HG03280 (cell line): ENCODE results near the gene CYP51A1.
"Not testable (repeated sequence)": the region's sequence is repeated elsewhere in the genome, so short reads cannot be mapped to it uniquely, and the experiment has no call there.

ENCODE experiments used
- ATAC-seq: cut with Tn5 transposase; IDR thresholded peaks from one replicate; pipeline ENCODE4 v1.9.1; 2021; ENCODE audit warnings: mild to moderate bottlenecking, moderate library complexity; ENCODE audit not compliant: unreplicated experiment

CYP51A1 gene

GRCh38 chr7:92134271-92135051 is at the start of gene CYP51A1:
Gene CYP51A1, minus strand, starts transcription at chr7:92134477. Its CDS starts 113 bp downstream, at chr7:92134364.
- ATAC-seq, result peak; percentile 87

DNA sequence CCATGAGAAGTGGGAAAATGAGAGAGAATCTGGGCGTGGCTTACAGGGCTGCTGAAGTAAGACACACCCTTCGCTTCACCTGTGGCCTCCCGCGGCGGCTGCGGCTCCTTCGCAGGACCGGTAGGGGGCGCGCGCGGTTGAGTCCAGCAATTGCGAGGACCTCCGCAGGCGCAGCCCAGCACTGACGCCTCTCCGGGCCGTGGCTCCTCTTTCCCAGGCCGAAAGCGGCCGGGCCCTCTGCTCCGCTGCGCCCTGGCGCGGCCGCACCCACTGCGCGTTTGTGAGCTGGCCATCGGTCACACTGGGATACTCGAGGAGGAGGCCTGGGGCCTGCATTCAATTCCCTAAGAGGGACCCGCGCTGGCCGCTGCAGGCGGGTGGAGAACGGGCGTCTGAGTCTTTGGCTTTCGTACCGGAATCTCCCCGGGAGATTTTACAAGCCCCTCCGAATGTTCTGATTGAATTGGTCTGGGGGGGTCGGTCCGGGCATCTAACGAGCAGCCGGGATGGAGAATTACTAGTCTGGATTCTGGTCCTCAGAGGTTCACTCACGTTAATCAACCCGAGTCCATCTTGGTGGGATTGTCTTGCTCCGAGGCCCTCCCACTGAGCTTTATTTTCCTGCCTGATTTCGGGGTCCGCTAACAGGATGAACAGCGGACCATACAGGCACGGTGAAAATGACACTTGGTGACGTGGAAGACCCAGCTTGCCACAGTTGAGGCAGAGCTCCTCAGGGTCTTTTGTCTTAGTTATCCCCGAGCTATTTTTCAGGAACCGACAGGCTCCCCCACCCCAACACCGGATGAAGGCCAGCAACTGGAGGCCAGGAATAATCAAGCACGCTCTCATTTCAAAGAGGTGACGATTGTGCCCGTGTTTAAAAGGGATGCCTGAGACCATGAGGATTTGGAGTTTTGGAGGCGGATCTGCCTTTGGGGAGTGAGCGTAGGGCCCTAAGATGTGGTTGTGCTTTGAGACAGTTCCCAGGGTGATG is 44.9 kb upstream of the CYP51A1 start, which contains the start of gene LRRD1:
LRRD1 (minus strand) TSS at position 215 of the 997 bp plus-strand sequence. CDS start 13,940 bp downstream, outside the sequence.
- peak; percentile 100 for ATAC-seq

DNA sequence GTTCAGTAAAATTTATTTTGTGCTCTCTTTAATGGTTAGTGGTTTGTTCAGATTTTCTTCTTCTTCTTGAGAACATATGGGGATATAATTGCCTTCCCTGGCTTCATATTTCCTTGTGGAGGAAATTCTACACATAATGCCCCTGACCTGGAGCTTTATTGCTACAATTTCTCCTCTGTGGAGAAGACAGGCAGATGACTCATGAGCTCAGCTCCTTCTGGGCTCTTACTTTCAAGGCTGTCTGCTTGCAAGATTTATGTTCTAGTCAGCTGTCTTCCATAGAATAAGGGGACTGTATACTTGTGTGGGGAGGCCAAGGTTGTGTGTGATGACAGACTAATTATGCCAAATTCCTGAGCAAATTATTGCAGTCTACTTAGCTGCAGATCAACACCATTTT is 43.1 kb upstream of the CYP51A1 start:
- ATAC-seq, result no peak

GRCh38 chr7:92169529-92169928 is 35.3 kb upstream of the CYP51A1 start:
- ATAC-seq, result not testable (repeated sequence)

- no peak for ATAC-seq
Observed at GRCh38 chr7:92161271-92161670, 27.0 kb upstream of the CYP51A1 start.

DNA sequence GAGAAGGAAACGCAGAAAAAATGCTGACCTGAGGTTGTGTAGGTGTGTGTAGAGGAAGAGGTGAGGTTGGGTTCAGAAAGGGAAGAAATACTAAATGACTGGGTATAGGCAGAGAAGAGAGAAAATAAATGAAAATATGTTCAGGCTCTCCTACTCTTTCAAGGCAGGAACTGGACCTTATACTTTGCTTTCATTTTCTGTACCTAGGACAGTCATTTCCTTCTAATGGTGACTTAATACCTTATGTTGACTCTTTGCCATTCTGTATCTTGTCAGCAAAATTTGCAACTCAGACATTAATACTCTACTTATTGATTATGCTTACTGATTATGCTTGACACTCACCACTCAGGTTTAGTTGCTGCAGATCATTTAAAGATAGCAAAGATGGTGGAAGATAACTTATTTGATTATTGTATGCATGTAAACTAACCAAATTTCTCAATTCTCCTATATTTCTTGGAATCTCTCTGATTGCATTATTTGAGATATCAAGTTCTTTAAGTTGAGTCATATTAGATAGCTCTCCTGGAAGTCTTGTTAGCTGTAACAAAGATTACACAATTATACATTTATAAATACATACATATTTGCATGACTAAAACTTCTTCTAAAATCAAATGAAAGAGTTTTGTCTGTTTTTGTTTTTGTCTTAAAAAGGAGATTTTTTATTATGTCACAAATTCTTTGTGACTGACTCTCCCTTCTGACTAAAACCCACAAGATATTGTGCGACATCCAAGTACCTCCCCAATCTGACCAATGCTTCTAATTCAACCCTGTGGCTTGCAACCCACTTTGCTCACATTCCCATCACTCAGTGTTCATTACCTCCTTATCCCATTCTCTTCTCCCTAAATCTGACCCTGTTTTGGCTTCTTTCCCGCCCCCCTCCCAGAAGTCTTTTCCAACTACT is 24.6 kb upstream of the CYP51A1 start:
- ATAC-seq, result peak; percentile 82

DNA sequence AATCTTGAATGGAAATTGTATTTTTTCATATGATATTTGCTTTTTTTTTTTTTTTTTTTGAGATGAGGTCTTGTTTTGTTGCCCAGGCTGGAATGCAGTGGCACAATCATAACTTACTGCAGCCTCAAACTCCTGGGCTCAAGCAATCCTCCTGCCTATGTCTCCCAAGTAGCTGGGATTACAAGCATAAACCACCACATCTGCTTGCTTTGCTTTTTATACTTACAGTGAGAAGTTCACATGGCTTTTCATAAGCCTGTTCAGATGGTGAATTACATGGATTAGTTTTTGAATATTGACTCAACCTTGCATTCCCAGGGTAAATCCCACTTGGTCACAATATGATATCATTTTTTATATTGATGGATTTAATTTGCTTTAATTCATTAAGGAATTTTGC is 22.7 kb upstream of the CYP51A1 start:
- no peak for ATAC-seq

GRCh38 chr7:92155108-92155739 is 20.9 kb upstream of the CYP51A1 start:
- no peak for ATAC-seq

- ATAC-seq, result no peak
Observed at GRCh38 chr7:92150450-92151017, 16.3 kb upstream of the CYP51A1 start.

DNA sequence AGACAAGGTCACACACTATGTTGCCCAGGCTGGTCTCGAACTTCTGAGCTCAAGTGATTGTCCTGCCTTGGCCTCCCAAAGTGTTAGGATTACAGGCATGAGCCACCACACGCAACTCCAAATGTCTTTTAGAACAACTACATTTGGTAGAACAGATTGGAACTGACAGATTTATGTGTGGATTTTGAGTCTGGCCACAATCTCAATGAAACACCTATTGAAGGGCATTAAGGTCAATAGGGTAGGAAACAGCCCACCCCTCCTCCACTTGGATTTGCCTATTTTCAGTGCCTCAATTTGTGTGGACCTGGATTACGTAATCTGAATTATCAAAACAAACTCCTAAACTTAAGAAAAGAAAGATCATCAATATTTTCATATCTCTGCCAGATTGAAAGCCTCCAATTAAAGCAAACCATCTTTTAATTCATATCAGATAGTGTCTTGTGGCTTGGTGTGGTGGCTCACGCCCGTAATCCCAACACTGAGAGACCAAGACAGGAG is 15.5 kb upstream of the CYP51A1 start:
- ATAC-seq, result no peak

GRCh38 chr7:92143192-92143880 is 9.1 kb upstream of the CYP51A1 start:
- not testable (repeated sequence) for ATAC-seq

DNA sequence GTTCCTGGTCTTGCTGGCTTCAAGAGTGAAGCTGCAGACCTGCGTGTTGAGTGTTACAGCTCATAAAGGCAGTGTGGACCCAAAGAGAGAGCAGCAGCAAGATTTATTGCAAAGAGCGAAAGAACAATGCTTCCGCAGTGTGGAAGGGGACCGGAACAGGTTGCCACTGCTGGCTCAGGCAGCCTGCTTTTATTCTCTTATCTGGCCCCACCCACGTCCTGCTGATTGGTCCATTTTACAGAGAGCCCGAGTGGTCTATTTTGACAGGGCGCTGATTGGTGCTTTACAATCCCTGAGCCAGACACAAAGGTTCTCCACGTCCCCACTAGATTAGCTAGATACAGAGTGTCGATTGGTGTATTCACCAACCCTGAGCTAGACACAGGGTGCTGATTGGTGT is 8.5 kb upstream of the CYP51A1 start:
- not testable (repeated sequence) for ATAC-seq

- ATAC-seq, result no peak
Observed at GRCh38 chr7:92141161-92141560, 6.9 kb upstream of the CYP51A1 start.

DNA sequence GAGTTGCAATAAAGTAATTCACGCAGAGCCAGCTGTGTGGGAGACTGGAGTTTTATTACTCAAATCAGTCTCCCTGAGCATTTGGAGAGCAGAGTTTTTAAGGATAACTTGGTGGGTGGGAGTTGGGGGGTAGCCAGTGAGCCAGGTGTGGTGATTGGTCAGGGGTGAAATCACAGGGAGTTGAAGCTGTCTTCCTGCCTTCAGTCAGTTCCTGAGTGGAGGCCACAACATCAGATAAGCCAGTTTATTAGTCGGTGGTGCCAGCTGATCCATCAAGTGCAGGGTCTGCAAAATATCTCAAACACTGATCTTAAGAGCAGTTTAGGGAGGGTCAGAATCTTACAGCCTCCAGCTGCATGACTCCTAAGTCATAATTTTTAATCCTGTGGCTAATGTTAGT is 3.3 kb upstream of the CYP51A1 start:
- ATAC-seq, result no peak

DNA sequence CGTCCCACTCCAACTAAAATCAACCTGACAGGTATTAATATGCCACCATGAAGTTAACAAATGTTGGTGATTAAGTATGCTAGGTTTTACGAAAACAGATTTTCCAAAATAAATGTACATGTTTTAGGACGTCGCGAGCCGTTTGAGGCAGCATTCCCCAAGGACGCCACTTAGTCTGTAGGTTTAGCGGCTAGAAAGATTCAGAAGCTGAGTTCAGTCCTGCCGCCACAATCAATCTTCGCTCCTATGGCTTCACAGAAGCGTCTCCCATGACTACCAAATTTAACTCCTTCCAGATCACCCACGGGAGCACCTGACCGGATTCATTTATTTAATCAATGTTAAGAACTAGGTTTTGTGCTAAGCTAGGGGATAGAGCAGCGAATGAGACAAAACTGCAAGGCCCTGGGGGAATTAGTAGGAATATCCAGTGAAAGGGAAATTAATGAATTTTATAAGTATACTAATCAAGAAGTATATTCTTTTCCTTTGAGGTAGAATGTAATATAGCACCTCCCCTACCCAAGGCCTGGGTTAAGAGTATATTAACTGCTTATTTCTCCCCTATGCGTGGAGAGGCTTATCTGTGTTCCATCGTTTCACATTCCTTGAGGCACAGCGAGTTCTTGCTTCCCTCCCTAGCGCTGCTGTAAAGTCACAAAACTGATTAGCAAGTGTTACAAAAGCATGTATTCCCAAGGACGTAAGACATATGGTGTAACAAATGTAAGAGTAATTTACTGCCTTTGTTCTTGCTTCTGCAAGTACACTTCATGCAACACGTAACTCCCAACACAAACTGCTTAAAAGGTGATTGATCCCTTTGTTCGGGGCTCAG is 994 bp upstream of the CYP51A1 start:
- no peak for ATAC-seq

DNA sequence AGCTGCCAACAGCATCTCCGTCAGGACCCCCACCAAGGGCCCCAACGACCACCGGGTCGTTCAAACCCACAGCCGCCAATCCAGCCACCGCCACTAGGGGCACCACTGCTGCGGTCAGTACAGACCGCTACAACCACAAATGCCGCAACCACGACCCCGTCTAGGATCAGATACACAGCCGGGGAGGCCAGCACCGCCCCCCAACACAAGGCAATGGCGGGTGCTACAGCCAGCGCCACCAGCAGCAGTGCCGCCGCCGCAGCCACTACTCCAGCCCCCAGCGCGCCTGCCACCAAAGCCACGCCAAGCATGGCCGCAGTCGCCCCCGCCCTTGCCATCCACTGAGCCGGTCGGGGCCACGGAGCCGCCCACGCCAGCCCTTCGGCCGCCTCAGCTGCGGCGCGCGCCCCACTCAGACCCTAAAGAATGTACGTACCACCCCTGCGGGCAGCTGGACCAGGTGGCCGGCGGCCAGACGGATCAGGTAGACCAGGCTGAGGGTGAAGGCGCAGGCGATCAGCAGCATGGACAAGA is 473 bp downstream of the CYP51A1 start:
- peak; percentile 32 for ATAC-seq

DNA sequence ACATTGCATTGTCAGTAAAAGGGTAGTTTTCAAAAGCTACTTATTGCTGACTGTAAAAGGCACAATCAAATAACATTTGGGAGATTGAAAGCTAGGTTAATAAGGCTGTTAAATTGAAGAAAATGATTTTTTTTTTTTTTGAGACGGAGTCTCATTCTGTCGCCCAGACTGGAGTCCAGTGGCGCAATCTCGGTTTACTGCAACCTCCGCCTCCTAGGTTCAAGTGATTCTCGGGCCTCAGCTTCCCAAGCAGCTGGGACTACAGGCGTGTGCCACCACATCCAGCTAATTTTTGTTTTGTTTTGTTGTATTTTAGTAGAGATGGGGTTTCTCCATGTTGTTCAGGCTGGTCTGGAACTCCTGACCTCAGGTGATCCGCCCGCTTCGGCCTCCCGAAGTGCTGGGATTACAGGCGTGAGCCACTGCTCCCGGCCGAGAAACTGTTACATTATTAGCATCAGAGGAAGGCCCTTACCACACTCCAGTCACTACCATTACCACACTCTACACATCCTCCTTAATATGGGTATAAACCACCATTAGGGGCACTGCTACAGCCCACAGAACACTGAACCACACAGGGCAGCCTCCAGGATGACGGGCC is 1.0 kb downstream of the CYP51A1 start:
- peak; percentile 14 for ATAC-seq
